ENCODE measurements around the gene RPL36AL.
"Not testable (repeated sequence)": the region's sequence is repeated elsewhere in the genome, so short reads cannot be mapped to it uniquely, and the experiment has no call there.

RPL36AL gene

GRCh38 chr14:49593016-49593415 lies 27.4 kb downstream of the RPL36AL start:
- ATAC-seq (ENCODE audit: low read depth) = peak; percentile 69
- Histone ChIP-seq H3K27me3 (ENCODE audit: insufficient read depth, poor library complexity, severe bottlenecking) (no peaks in the 10 kb centered on the region), H3K4me1 (ENCODE audit: insufficient read depth, poor library complexity, severe bottlenecking) (peaks cover 14% of the 10 kb centered on the region), H3K4me3 (ENCODE audit: severe bottlenecking) (no peak overlapping the region), H3K36me3 (ENCODE audit: low read depth) (no peaks in the 10 kb centered on the region), H3K27ac (ENCODE audit: poor library complexity, severe bottlenecking) (no peak overlapping the region), H3K9me3 (ENCODE audit: severe bottlenecking) (no peaks in the 10 kb centered on the region)
- TF ChIP-seq, protein P1, sequence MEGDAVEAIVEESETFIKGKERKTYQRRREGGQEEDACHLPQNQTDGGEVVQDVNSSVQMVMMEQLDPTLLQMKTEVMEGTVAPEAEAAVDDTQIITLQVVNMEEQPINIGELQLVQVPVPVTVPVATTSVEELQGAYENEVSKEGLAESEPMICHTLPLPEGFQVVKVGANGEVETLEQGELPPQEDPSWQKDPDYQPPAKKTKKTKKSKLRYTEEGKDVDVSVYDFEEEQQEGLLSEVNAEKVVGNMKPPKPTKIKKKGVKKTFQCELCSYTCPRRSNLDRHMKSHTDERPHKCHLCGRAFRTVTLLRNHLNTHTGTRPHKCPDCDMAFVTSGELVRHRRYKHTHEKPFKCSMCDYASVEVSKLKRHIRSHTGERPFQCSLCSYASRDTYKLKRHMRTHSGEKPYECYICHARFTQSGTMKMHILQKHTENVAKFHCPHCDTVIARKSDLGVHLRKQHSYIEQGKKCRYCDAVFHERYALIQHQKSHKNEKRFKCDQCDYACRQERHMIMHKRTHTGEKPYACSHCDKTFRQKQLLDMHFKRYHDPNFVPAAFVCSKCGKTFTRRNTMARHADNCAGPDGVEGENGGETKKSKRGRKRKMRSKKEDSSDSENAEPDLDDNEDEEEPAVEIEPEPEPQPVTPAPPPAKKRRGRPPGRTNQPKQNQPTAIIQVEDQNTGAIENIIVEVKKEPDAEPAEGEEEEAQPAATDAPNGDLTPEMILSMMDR (IDR thresholded peaks at IDR 0.05; ENCODE audit: poor library complexity, severe bottlenecking) = peak; percentile 8
- DNase-seq (ENCODE audit: low spot score) = no peak

- H3K9me3 ChIP-seq (ENCODE audit: severe bottlenecking) = no peaks in the 10 kb centered on the region
- H3K27me3 ChIP-seq (ENCODE audit: insufficient read depth, poor library complexity, severe bottlenecking) = no peaks in the 10 kb centered on the region
- TF ChIP-seq, protein P1 (IDR thresholded peaks at IDR 0.05; ENCODE audit: poor library complexity, severe bottlenecking) = no peak
- no peak for DNase-seq (ENCODE audit: low spot score)
- ATAC-seq (ENCODE audit: low read depth) = no peak
- H3K4me1 ChIP-seq (ENCODE audit: insufficient read depth, poor library complexity, severe bottlenecking) = peaks cover 5% of the 10 kb centered on the region
- H3K4me3 ChIP-seq (ENCODE audit: severe bottlenecking) = no peak overlapping the region
- H3K36me3 ChIP-seq (ENCODE audit: low read depth) = peaks cover 17% of the 10 kb centered on the region
- H3K27ac ChIP-seq (ENCODE audit: poor library complexity, severe bottlenecking) = no peak overlapping the region
Measured at GRCh38 chr14:49589387-49589786, 31.0 kb downstream of the RPL36AL start.

GRCh38 chr14:49586673-49587460 lies 33.6 kb downstream of the RPL36AL start:
- Histone ChIP-seq H3K27me3 (ENCODE audit: insufficient read depth, poor library complexity, severe bottlenecking) (no peaks in the 10 kb centered on the region), H3K36me3 (ENCODE audit: low read depth) (peaks cover 42% of the 10 kb centered on the region), H3K9me3 (ENCODE audit: severe bottlenecking) (no peaks in the 10 kb centered on the region), H3K27ac (ENCODE audit: poor library complexity, severe bottlenecking) (peak overlapping the region; percentile 71), H3K4me3 (ENCODE audit: severe bottlenecking) (peak overlapping the region; percentile 83), H3K4me1 (ENCODE audit: insufficient read depth, poor library complexity, severe bottlenecking) (peaks cover 25% of the 10 kb centered on the region)
- no peak for DNase-seq (ENCODE audit: low spot score)
- TF ChIP-seq, protein P1 (IDR thresholded peaks at IDR 0.05; ENCODE audit: poor library complexity, severe bottlenecking) = peak; percentile 99
- peak; percentile 17 for ATAC-seq (ENCODE audit: low read depth)

- no peaks in the 10 kb centered on the region for H3K9me3 ChIP-seq (ENCODE audit: severe bottlenecking)
Measured at GRCh38 chr14:49585803-49586672, 34.4 kb downstream of the RPL36AL start, which contains the start of gene RPS29. TSS of gene RPS29 (minus strand) at chr14:49586380. CDS start at chr14:49586346, 34 bp downstream.

GRCh38 chr14:49584981-49585640 lies 35.3 kb downstream of the RPL36AL start:
- not testable (repeated sequence) for DNase-seq (ENCODE audit: low spot score); ATAC-seq (ENCODE audit: low read depth); H3K9me3 ChIP-seq (ENCODE audit: severe bottlenecking); H3K27me3 ChIP-seq (ENCODE audit: insufficient read depth, poor library complexity, severe bottlenecking)
- Histone ChIP-seq H3K4me1 (ENCODE audit: insufficient read depth, poor library complexity, severe bottlenecking) (peaks cover 25% of the 10 kb centered on the region), H3K36me3 (ENCODE audit: low read depth) (peaks cover 49% of the 10 kb centered on the region), H3K27ac (ENCODE audit: poor library complexity, severe bottlenecking) (peak overlapping the region; percentile 71), H3K4me3 (ENCODE audit: severe bottlenecking) (peak overlapping the region; percentile 83)

More at GRCh38 chr14:49585803-49586672, 34.4 kb downstream of the RPL36AL start, which contains the start of gene RPS29:
- H3K27ac ChIP-seq (ENCODE audit: poor library complexity, severe bottlenecking) = peak within 1 kb of the TSS; percentile 71
- H3K36me3 ChIP-seq (ENCODE audit: low read depth) = peaks cover 49% of the 10 kb centered on the region
- TF ChIP-seq, protein P1 (IDR thresholded peaks at IDR 0.05; ENCODE audit: poor library complexity, severe bottlenecking) = no peak
- H3K4me1 ChIP-seq (ENCODE audit: insufficient read depth, poor library complexity, severe bottlenecking) = peaks cover 25% of the 10 kb centered on the region
- H3K27me3 ChIP-seq (ENCODE audit: insufficient read depth, poor library complexity, severe bottlenecking) = no peaks in the 10 kb centered on the region
- DNase-seq (ENCODE audit: low spot score) = peak; percentile 98
- ATAC-seq (ENCODE audit: low read depth) = peak; percentile 81
- peak within 1 kb of the TSS; percentile 83 for H3K4me3 ChIP-seq (ENCODE audit: severe bottlenecking)
